ENCODE data around the gene CHAF1A. TPM values are rescaled to one million over a fixed set of nuclear protein-coding genes. Genes with fewer than 3 reads are reported as not detected.

CHAF1A gene
- total and polyA plus RNA-seq, 2 experiments from 2014 or later: 113 to 125 TPM

DNA sequence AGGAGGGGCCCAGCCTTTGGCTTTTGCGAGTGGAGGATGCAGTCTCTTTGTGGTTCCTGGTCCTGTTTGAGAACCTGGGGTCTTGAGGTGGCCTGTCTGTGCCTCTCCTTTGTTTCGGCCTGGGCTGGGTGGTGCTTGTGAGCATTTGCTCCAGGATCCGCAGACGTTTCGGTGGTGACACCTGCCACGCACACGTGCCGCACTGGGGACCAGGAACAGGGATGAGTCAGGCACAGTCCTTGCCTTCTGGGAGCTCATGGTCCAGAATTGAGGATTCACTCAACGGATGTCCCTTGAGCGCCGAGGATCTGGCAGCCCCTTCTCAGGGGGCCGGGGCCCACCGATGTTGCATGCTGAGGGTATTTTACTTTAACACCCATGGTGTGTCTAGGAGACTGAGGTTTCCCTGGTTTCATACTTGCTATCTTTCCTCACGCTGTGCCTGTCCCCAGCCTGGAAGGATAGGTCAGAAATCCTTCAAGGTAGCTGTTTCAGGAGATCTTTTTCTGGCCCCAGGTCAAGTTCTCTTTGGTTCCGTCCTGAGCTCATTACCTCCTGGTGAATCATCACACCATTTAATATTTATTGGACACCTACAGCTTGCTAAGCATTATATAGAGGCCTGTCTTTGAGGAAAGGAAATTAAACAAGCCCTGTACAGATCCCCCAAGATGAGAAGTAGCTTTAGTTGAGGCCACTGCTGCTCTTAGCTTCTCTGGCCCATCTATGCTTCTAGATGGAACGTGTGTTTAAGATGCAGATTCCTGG, 74.8 kb downstream of the CHAF1A start:
- H3K4me3 Mint-ChIP-seq: no peak overlapping the region
- Histone ChIP-seq H2AFZ (no peak overlapping the region), H4K20me1 (replicated peaks; ENCODE audit: insufficient read depth) (peaks cover 18% of the 10 kb centered on the region), H3K4me1 (ENCODE audit: insufficient read depth) (peaks cover 9% of the 10 kb centered on the region; the same call in 1 of the 2 replicates), H3K79me2 (replicated peaks; ENCODE audit: insufficient read depth) (peaks cover 38% of the 10 kb centered on the region), H3K36me3 (ENCODE audit: insufficient read depth) (0 out of 2 replicates have a peak, but pooled peaks cover 24% of the 10 kb centered on the region), H3K9me2 (ENCODE audit: insufficient read depth) (no peaks in the 10 kb centered on the region), H3K4me3 (no peak overlapping the region), H3K4me2 (no peak overlapping the region), H3K27ac (ENCODE audit: low read depth) (no peak overlapping the region), H3K27me3 (ENCODE audit: insufficient read depth) (no peaks in the 10 kb centered on the region), H3F3A (replicated peaks; ENCODE audit: low read depth) (peaks cover 18% of the 10 kb centered on the region; the same call in 1 of the 2 replicates)
- H3K27ac Mint-ChIP-seq: no peak overlapping the region
- H3K27me3 Mint-ChIP-seq (ENCODE audit: insufficient read depth, low read depth, poor library complexity): peaks cover 11% of the 10 kb centered on the region
- ATAC-seq (no peak), DNase-seq (ENCODE audit: low spot score) (no peak)
- peaks cover 9% of the 10 kb centered on the region for H3K4me1 Mint-ChIP-seq
- TF ChIP-seq, protein P1, sequence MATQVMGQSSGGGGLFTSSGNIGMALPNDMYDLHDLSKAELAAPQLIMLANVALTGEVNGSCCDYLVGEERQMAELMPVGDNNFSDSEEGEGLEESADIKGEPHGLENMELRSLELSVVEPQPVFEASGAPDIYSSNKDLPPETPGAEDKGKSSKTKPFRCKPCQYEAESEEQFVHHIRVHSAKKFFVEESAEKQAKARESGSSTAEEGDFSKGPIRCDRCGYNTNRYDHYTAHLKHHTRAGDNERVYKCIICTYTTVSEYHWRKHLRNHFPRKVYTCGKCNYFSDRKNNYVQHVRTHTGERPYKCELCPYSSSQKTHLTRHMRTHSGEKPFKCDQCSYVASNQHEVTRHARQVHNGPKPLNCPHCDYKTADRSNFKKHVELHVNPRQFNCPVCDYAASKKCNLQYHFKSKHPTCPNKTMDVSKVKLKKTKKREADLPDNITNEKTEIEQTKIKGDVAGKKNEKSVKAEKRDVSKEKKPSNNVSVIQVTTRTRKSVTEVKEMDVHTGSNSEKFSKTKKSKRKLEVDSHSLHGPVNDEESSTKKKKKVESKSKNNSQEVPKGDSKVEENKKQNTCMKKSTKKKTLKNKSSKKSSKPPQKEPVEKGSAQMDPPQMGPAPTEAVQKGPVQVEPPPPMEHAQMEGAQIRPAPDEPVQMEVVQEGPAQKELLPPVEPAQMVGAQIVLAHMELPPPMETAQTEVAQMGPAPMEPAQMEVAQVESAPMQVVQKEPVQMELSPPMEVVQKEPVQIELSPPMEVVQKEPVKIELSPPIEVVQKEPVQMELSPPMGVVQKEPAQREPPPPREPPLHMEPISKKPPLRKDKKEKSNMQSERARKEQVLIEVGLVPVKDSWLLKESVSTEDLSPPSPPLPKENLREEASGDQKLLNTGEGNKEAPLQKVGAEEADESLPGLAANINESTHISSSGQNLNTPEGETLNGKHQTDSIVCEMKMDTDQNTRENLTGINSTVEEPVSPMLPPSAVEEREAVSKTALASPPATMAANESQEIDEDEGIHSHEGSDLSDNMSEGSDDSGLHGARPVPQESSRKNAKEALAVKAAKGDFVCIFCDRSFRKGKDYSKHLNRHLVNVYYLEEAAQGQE (IDR thresholded peaks at IDR 0.05; ENCODE audit: unreplicated experiment): no peak
- TF ChIP-seq, protein P2, sequence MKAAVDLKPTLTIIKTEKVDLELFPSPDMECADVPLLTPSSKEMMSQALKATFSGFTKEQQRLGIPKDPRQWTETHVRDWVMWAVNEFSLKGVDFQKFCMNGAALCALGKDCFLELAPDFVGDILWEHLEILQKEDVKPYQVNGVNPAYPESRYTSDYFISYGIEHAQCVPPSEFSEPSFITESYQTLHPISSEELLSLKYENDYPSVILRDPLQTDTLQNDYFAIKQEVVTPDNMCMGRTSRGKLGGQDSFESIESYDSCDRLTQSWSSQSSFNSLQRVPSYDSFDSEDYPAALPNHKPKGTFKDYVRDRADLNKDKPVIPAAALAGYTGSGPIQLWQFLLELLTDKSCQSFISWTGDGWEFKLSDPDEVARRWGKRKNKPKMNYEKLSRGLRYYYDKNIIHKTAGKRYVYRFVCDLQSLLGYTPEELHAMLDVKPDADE (IDR thresholded peaks at IDR 0.05): no peak
- TF ChIP-seq ZNF114 (CRISPR knock-in tag; IDR thresholded peaks at IDR 0.05) (no peak), POLR2AphosphoS5 (IDR thresholded peaks at IDR 0.05; ENCODE audit: low read depth) (no peak), EZH2phosphoT487 (IDR thresholded peaks at IDR 0.05; ENCODE audit: unreplicated experiment) (no peak), STAT1 (IDR thresholded peaks at IDR 0.05; ENCODE audit: unreplicated experiment) (no peak)
- peaks cover 29% of the 10 kb centered on the region for H3K36me3 Mint-ChIP-seq (ENCODE audit: low read depth)
- no peaks in the 10 kb centered on the region for H3K9me3 Mint-ChIP-seq

DNA sequence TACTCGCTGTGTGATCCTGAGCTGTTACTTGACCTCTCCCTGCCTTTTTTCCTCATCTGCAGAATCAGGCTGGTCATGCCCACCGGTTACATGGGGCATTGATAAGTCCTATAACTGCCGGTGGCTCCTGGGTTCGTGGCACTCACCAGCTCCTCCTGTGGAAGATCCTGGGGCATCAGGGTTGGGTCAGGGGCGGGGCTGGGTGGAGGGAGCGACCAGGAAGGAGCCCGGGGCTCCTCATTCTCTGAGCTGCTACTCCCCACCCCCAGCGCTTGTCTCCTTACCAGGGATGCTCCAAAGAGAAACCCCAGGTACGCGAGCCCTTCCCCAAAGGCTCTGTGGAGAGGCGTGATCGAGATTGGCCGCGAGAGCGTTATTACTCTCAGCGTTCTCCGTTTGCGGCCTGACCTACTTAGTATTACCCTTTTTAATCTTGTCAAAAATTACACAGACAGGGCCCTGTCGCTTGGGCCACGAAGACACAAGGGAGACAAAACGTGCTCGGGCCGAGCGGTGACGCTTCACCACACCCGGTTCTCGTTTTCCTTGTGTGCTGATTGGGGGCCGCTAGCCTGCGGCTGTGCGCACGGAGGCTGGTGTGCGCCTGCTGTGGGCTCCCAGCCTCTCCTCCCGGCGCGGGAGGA, 80.4 kb downstream of the CHAF1A start:
- Mint-ChIP-seq H3K4me1 (no peaks in the 10 kb centered on the region; the same call in 2 of the 3 replicates), H3K9me3 (no peaks in the 10 kb centered on the region; the same call in 2 of the 3 replicates), H3K27me3 (ENCODE audit: insufficient read depth, low read depth, poor library complexity) (no peaks in the 10 kb centered on the region), H3K27ac (no peak overlapping the region), H3K4me3 (no peak overlapping the region), H3K36me3 (ENCODE audit: low read depth) (peaks cover 37% of the 10 kb centered on the region)
- ATAC-seq (peak; percentile 70), DNase-seq (ENCODE audit: low spot score) (peak; percentile 49)
- Histone ChIP-seq H3K27me3 (ENCODE audit: insufficient read depth) (no peaks in the 10 kb centered on the region), H4K20me1 (replicated peaks; ENCODE audit: insufficient read depth) (peaks cover 13% of the 10 kb centered on the region; the same call in 1 of the 2 replicates), H3K4me3 (no peak overlapping the region), H3K4me1 (ENCODE audit: insufficient read depth) (no peaks in the 10 kb centered on the region), H3F3A (replicated peaks; ENCODE audit: low read depth) (no peaks in the 10 kb centered on the region; the same call in 1 of the 2 replicates), H3K27ac (ENCODE audit: low read depth) (0 out of 2 replicates have a peak overlapping the region, but pooled peaks have one; percentile 45), H3K79me2 (replicated peaks; ENCODE audit: insufficient read depth) (peaks cover 8% of the 10 kb centered on the region; the same call in 1 of the 2 replicates), H2AFZ (no peak overlapping the region), H3K36me3 (ENCODE audit: insufficient read depth) (peaks cover 8% of the 10 kb centered on the region; the same call in 1 of the 2 replicates), H3K4me2 (no peak overlapping the region), H3K9me2 (ENCODE audit: insufficient read depth) (no peaks in the 10 kb centered on the region)
- TF ChIP-seq EZH2 (IDR thresholded peaks at IDR 0.05; ENCODE audit: low read depth, unreplicated experiment) (no peak), JUNB (IDR thresholded peaks at IDR 0.05; ENCODE audit: unreplicated experiment) (no peak), STAT1 (IDR thresholded peaks at IDR 0.05; ENCODE audit: unreplicated experiment) (no peak)
- TF ChIP-seq, protein P3, sequence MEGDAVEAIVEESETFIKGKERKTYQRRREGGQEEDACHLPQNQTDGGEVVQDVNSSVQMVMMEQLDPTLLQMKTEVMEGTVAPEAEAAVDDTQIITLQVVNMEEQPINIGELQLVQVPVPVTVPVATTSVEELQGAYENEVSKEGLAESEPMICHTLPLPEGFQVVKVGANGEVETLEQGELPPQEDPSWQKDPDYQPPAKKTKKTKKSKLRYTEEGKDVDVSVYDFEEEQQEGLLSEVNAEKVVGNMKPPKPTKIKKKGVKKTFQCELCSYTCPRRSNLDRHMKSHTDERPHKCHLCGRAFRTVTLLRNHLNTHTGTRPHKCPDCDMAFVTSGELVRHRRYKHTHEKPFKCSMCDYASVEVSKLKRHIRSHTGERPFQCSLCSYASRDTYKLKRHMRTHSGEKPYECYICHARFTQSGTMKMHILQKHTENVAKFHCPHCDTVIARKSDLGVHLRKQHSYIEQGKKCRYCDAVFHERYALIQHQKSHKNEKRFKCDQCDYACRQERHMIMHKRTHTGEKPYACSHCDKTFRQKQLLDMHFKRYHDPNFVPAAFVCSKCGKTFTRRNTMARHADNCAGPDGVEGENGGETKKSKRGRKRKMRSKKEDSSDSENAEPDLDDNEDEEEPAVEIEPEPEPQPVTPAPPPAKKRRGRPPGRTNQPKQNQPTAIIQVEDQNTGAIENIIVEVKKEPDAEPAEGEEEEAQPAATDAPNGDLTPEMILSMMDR (conservative IDR thresholded peaks at IDR 0.05; ENCODE audit: low read depth in 2 of 2): no peak

Data from GM23338 (cell line).